ENCODE measurements around the gene OPCML.
A peak's percentile ranks its signal among the peaks of the same experiment; 100 is the strongest.

OPCML gene

DNA sequence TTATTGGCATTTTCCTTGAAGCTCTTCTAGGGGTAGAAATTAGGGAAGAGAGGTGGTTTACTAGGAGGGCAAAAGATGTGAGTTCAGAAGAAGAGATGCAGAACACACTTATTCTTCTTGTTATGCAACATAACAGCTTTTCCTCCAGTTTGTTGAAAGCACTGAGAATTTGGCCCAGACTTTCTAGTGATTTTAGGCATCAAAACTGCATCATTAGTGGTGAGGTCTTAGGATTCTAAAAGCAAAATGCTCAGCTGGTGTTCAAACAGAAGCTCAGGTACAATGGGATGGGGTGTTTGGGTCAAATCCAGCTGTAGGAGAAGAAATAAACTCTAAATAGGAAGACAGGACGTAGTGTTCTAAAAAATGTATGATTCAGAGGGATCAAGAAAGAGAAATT lies 221.1 kb downstream of the OPCML start:
- no peak for TF ChIP-seq JUND (IDR thresholded peaks at IDR 0.05; ENCODE audit: low read depth)
- no peak for DNase-seq (ENCODE audit: low read depth in 1 of 2, low spot score in 1 of 2)
- in situ Hi-C loops (cut with HindIII; ENCODE audit: low pct_unique_long_range_greater_than_20kb, low sequenced_read_pairs), result no loop called here

DNA sequence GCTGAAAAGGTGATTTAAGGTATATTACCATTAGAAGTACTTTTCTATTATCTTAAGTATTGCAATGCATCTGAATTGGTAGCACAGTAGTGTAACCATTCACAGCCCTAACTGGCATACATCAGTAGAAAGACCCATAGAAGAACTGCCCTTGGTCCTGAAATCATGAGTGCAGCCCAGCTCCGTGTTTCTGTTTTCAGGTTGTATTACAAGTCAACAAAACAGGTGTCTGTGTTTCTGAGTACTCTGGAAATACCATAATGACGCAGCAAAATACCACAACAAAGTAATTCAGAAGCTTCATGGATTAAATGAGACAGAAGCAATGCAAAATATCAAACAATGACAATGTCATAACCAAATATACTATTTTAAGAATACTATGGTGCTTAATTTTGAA lies 226.3 kb downstream of the OPCML start:
- in situ Hi-C loops (cut with HindIII; ENCODE audit: low pct_unique_long_range_greater_than_20kb, low sequenced_read_pairs), result no loop called here
- DNase-seq (ENCODE audit: low read depth in 1 of 2, low spot score in 1 of 2), result peak; percentile 48 to 68
- no peak for TF ChIP-seq JUND (IDR thresholded peaks at IDR 0.05; ENCODE audit: low read depth)

DNA sequence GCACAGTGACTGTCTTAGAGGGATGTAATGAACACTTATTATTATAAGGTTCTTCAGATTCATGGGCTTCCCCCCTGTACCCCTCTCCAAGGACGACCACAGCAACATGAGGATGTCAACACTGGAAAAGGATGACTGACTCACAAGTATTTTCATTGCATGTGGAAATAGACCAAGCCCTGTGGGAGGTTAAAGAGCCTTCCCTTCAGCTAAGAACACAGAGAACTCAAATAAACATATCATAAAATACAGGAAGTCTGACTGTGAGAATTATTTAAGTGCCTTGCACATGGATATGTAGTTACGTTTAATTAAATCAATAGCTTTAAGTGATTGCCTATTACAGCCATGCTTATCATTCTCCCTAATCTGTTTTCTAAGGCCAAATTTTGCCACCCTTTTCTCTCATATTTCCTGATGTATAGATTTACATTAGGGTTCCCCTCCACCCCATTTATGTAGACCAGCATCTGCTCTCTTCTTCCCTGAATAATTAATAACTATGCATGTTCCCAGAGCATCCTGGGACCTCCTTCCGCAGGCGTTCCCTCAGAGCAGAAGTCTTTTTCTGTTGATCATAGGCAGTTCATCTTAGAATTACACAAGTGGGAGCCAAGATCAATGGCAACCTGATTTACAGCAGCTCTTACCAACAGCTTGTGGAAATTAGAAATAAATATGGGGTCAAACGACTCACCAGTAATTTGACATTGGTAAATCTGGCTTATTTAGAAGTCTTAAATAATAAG lies 226.9 kb downstream of the OPCML start:
- TF ChIP-seq JUND (IDR thresholded peaks at IDR 0.05; ENCODE audit: low read depth), result no peak
- no peak for DNase-seq (ENCODE audit: low read depth in 1 of 2, low spot score in 1 of 2)
- in situ Hi-C loops (cut with HindIII; ENCODE audit: low pct_unique_long_range_greater_than_20kb, low sequenced_read_pairs), result no loop called here

DNA sequence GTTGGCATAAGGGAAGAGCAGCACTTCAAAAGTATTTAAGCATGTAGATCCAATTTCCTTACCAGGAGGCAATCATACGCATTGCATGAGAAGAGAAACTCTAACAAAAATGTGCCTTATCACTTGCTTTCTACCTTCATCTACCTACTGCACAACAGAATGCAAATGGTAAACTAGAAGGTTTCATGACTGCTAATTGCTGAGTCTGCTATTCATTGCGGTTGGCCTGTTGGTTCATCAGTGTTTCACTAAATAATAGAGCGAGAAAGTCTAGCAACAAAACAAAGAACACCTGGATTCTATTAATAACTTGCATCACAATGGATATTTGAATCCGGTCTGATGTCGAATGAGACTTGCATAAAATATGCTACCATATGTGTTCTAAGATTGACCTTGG lies 229.0 kb downstream of the OPCML start:
- in situ Hi-C loops (cut with HindIII; ENCODE audit: low pct_unique_long_range_greater_than_20kb, low sequenced_read_pairs), result no loop called here
- DNase-seq (ENCODE audit: low read depth in 1 of 2, low spot score in 1 of 2), result no peak
- no peak for TF ChIP-seq JUND (IDR thresholded peaks at IDR 0.05; ENCODE audit: low read depth)

DNA sequence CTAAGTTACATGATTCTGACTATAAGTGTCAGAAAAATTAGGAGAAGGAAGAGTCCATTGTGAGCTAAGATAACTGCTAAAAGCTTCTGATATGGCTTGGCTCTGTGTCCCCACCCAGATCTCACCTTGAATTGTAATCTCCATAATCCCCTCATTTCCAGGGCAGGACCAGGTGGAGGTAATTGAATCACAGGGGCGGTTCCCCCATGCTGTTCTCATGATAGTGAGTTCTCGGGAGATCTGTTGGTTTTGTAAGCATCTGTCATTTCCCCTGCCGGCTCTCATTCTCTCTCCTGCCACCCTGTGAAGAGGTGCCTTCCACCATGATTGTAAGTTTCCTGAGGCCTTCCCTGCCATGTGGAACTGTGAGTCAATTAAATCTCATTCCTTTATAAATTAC lies 230.2 kb downstream of the OPCML start:
- in situ Hi-C loops (cut with HindIII; ENCODE audit: low pct_unique_long_range_greater_than_20kb, low sequenced_read_pairs), result no loop called here

DNA sequence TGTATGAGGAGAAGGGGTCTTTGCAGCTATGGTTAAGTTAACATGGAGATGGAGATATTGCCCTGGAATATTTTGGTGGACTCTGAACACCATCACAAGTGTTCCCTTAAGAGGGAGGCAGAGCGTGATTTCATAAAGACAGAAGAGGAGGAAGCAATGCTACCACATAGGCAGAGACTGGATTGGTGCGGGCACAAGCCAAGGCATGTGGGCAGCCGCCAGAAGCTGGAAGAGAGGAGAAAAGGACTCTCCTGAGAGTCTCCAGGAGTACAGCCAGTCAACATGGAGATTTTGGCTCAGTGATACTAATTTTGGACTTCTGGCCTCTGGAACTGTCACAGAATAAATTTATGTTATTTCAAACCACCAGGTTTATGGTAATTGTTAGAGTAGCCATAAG lies 231.6 kb downstream of the OPCML start:
- TF ChIP-seq JUND (IDR thresholded peaks at IDR 0.05; ENCODE audit: low read depth), result no peak
- in situ Hi-C loops (cut with HindIII; ENCODE audit: low pct_unique_long_range_greater_than_20kb, low sequenced_read_pairs), result no loop called here
- no peak for DNase-seq (ENCODE audit: low read depth in 1 of 2, low spot score in 1 of 2)

More for the DNA sequence above, 230.2 kb downstream of the OPCML start:
- no peak for TF ChIP-seq JUND (IDR thresholded peaks at IDR 0.05; ENCODE audit: low read depth)
- no peak for DNase-seq (ENCODE audit: low read depth in 1 of 2, low spot score in 1 of 2)

DNA sequence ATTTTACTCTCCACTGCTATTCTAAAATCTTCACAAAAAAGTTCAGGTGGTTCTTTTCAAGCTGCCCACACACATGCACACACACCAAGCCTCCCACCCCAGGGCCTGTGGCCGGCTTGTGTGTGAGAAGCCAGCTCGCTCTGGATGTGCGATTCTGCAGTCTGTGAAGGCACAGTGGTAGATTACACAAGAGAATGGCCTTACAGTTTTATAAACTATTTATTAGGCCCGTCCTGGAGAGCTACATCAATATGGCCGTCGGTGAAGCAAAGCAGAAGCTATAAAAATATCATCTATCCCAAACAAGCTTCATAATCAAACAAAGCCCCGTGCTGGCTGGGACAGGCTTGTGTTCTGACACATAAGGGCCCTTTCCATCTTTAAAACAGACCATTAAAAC lies 240.5 kb downstream of the OPCML start:
- TF ChIP-seq JUND (IDR thresholded peaks at IDR 0.05; ENCODE audit: low read depth), result no peak
- in situ Hi-C loops (cut with HindIII; ENCODE audit: low pct_unique_long_range_greater_than_20kb, low sequenced_read_pairs), result no loop called here
- no peak for DNase-seq (ENCODE audit: low read depth in 1 of 2, low spot score in 1 of 2)

DNA sequence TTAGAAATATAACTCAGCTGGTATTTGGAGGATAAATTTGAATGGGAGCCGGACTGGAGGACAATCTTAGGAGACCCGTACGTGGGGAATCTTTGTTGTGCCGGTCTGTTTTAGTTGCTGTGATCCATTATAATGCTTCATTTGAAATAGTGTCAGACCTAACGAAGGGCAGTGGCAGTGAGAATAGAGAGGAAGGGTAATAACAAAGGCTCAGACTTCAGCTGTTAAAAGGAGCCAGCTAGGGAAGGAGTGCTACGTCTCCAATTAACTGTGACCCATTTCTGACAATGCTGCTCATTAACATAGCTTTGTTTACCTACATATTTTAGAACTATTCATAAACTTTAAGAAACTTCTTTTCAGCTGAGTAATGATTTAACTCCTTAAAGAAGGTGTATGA lies 246.9 kb downstream of the OPCML start:
- in situ Hi-C loops (cut with HindIII; ENCODE audit: low pct_unique_long_range_greater_than_20kb, low sequenced_read_pairs), result no loop called here
- no peak for TF ChIP-seq JUND (IDR thresholded peaks at IDR 0.05; ENCODE audit: low read depth)
- DNase-seq (ENCODE audit: low read depth in 1 of 2, low spot score in 1 of 2), result no peak

DNA sequence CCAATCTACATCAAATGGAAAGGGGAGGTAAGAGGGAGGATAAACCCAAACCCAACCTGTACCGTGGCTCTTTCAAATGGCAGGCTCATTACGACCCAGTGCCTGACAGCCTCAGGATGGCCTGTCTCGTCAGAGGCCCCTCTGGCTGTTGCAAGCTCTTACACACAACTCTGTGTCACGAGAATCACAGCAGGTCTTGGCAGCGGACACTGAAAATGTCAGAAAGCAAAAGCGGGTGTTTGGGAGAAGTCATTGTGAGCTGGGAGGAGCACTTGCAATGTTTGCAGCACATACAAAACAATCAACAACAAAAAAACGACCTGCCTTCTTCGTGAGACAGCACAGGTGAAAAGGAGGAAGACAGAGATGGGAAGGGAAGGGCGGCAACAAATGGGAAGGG lies 248.1 kb downstream of the OPCML start:
- in situ Hi-C loops (cut with HindIII; ENCODE audit: low pct_unique_long_range_greater_than_20kb, low sequenced_read_pairs), result no loop called here
- DNase-seq (ENCODE audit: low read depth in 1 of 2, low spot score in 1 of 2), result peak in 1 of 2 experiments; percentile 22
- TF ChIP-seq JUND (IDR thresholded peaks at IDR 0.05; ENCODE audit: low read depth), result no peak

DNA sequence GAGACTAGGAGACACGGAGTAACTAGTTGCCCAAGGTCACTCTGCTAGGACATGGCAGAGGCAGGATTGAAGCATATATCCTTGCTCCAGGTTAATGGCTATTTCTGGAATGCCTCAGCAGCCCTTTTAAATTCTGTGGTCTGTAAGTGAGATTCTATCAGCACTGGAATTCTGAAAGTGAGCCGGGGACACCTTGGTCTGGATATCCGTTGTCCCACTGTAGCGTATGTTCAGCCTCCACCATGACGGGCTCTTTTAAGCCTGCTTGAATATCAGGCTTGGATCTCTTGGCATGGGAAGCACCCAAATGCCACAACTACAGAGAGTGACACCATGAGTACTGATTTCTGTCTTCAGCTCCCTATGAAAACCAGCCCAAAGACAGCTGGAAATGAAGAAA lies 254.4 kb downstream of the OPCML start:
- DNase-seq (ENCODE audit: low read depth in 1 of 2, low spot score in 1 of 2), result peak in 1 of 2 experiments; percentile 71
- in situ Hi-C loops (cut with HindIII; ENCODE audit: low pct_unique_long_range_greater_than_20kb, low sequenced_read_pairs), result no loop called here
- TF ChIP-seq JUND (IDR thresholded peaks at IDR 0.05; ENCODE audit: low read depth), result no peak

DNA sequence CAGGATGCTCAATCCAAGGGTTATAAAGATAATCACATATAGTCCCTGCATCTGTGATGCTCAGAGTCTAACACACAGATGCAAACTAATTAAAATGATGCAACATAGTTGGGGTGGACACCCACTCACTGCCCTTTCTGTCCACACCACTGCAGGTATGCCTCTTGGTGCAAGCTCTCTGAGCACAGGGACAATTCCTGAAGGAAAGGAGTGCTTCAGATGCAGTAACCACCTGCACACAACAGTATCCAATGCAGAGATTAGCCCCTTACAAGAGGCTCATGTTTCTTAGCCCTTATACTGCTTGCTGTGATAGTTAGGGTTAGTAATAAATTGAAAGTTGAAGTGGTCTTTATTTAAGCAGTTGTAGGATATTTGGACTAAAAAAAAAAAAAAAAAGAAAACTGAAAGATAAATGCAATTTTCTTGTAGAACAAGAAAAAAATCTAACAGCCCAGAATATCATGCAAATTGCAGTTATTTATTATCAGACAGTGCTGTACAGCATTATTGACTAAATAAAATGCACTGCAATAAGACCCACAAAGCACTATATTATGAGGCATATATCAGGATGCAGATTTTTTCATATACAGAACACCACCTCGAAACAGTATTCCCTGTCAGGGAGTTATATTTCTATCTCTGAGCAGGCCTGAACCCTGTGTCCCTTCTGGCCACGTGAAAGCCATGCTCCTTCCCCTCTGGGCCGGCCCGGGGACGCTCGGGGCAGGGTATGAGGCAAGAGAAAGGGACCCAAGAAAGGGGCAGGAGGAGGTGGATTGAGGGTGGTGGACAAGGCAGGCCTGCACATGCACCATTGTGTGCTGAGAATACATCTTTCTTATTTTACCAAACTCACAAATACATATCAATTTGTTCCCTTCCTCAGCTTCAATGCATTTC lies 260.2 kb downstream of the OPCML start:
- TF ChIP-seq JUND (IDR thresholded peaks at IDR 0.05; ENCODE audit: low read depth), result no peak
- DNase-seq (ENCODE audit: low read depth in 1 of 2, low spot score in 1 of 2), result no peak
- in situ Hi-C loops (cut with HindIII; ENCODE audit: low pct_unique_long_range_greater_than_20kb, low sequenced_read_pairs), result no loop called here

DNA sequence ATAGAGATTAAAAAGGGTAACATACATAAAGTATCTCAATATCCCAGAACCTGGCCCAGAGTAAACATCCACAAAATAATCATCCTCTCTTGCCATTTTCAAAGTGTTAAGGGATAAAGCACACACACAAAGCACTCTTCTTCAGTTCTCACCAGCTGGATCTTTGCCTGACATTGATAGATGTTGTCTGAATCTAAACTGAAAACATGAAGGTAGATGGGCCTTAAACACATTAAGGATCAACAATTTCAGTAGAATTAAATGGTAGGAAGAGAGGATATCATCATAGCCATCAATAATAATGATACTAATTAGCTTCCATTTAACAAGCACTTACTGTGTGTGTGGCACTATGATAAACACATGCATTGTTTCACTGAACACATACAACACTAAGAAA lies 261.1 kb downstream of the OPCML start:
- in situ Hi-C loops (cut with HindIII; ENCODE audit: low pct_unique_long_range_greater_than_20kb, low sequenced_read_pairs), result no loop called here
- TF ChIP-seq JUND (IDR thresholded peaks at IDR 0.05; ENCODE audit: low read depth), result no peak

DNA sequence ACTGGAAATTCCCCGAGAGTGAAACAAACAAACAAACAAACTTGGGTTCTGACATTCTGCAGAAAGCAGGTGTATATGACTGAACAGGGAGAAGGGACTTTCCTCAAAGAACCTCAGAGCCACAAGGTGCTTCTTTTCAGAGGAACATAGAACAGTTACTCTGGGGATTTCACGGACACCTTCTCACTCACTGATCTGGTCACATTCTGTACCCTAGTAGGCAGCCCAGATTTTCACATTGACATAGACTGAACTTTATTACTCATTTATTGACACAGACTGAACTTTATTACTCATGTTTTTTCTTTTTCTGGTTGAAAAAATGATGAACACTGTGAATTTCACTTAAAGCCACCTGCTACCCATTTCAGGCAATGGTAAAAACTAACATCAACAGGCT lies 263.0 kb downstream of the OPCML start:
- in situ Hi-C loops (cut with HindIII; ENCODE audit: low pct_unique_long_range_greater_than_20kb, low sequenced_read_pairs), result no loop called here
- no peak for DNase-seq (ENCODE audit: low read depth in 1 of 2, low spot score in 1 of 2)
- TF ChIP-seq JUND (IDR thresholded peaks at IDR 0.05; ENCODE audit: low read depth), result no peak

More for the DNA sequence above, 261.1 kb downstream of the OPCML start:
- DNase-seq (ENCODE audit: low read depth in 1 of 2, low spot score in 1 of 2), result no peak
